Mucosa of gallbladder (tissue), 1 donor: Measurements from ENCODE around the gene EPC1. TPM values are rescaled to one million over a fixed set of nuclear protein-coding genes. Genes with fewer than 3 reads are reported as not detected.
A peak's percentile ranks its signal among the peaks of the same experiment; 100 is the strongest.
"Not testable (repeated sequence)": the region's sequence is repeated elsewhere in the genome, so short reads cannot be mapped to it uniquely, and the experiment has no call there.

Source experiments
- DNase-seq: peaks from one replicate; pipeline ENCODE4 v3.0.0-alpha.2; 2020; ENCODE audit warnings: low spot score
- total RNA-seq: library from RNA; stranded (reverse); gene quantifications from one replicate; pipeline ENCODE4 v1.2.1, GENCODE V29; 2021
- donor health status: DM: no; HTN: no; CAD: no.

Gene EPC1
- total RNA-seq: 39.2 TPM

DNA sequence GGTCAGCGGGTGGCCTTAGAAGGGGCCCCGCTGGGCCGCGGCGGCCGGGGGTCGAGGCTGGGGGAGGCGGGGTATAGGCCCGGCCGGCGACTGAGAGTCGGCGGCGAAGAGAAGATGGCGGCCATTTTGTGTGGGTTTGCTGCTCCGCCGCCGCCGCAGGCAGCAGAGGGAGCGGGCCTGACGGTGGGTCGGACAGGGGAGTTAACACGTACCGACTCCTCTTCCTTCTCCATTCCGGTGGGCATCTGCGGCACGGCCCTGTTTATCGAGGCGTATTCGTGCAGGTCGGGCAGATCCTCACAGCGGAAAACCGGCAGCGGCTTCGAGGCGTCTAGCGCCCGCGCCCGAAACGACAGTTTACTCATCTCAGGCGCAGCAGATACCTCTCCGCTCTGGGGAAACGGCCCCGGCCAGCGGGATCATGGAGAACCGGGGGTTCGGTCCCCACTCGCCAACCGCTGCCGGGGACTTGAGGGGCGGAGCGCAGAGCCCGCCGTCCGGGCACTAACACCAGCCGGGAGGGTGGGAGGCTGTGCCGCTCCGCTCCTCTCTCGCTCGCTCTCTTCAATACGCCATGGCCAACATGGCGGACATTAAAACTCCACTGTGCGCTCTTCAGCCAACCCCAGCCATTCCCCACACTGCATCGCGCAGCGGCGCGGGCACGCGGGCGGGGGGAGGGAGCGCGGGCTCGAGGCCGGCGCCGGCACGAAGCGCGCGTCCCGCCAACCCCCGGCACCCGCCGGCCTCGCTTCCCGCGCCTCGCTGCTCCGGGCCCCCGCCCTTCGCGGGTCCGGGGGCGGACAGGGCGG, at the start of gene EPC1:
EPC1 (minus strand) TSS at position 608 of the 812 bp plus-strand sequence; CDS start at position 365, 243 bp downstream.
- peak; percentile 87 for DNase-seq

GRCh38 chr10:32393911-32394310, 47.0 kb upstream of the EPC1 start:
- no peak for DNase-seq

GRCh38 chr10:32392284-32392683, 45.3 kb upstream of the EPC1 start:
- not testable (repeated sequence) for DNase-seq

DNA sequence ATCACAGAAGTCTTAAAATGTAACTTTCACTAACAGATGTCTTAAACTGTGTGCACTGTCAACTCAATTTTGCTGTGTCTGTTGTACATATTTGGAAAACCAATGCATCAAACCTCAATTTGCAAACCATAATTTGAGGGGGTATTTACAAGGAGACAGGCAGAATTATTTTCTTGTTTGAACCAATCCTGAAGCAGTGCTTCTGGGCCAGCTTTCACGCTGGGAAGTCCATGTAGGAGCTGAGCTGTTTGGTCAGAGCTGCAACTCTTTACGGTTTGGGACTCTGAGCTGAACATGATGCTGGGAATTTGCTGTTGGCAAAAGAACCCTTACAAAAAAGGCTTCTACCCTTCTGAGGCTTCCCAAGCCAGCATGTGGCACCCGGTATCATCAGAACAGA, 43.2 kb upstream of the EPC1 start:
- no peak for DNase-seq

DNA sequence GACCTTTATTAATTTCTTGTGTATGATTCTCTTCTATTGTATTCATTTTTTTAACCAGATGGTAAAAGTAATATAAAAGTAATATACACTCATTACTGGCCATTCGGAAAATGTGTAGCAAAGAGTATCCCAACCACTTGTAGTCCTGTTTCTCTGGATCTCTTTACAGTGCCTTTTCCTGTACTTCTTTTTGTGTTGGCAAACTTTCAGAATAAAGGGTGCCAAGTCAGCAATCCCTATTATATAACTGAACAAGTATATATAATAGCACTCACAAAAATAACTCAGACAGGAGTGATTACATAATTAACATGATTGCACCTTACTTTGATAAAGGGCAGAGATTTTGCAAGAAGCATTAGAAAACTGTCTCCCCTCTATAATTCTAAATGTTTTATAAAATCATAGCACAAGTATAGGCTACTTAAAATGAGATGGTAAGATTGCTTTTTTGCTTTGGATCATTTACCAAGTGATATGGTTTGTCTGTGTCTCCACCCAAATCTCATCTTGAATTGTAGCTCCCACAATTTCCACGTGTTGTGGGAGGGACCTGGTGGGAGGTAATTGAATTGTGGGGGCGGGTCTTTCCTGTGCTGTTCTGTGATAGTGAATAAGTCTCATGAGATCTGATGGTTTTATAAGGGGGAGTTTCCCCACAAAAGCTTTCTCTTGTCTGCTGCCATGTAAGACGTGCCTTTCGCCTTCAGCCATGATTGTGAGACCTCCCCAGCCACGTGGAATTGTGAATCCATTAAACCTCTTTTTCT, 41.5 kb upstream of the EPC1 start:
- DNase-seq: no peak

- DNase-seq: no peak
Measured at GRCh38 chr10:32386623-32387260, 39.8 kb upstream of the EPC1 start.

- DNase-seq: no peak
Measured at GRCh38 chr10:32384171-32384570, 37.2 kb upstream of the EPC1 start.

DNA sequence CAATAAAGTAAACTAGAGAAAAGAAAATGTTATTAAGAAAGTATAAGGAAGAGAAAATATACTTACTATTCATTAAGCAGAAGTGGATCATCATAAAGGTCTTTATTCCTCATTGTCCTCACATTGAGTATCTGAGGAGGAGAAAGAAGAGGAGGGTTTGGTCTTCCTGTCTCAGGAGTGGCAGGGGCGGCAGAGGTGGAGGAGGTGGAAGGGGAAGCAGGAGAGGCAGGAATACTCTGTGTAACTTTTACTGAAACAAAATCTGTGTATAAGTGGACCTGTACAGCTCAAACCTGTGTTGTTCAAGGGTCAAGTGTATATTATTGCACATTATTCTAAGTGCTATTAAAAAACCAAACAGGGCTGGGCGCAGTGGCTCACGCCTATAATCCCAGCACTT, 34.2 kb upstream of the EPC1 start:
- DNase-seq: no peak

DNA sequence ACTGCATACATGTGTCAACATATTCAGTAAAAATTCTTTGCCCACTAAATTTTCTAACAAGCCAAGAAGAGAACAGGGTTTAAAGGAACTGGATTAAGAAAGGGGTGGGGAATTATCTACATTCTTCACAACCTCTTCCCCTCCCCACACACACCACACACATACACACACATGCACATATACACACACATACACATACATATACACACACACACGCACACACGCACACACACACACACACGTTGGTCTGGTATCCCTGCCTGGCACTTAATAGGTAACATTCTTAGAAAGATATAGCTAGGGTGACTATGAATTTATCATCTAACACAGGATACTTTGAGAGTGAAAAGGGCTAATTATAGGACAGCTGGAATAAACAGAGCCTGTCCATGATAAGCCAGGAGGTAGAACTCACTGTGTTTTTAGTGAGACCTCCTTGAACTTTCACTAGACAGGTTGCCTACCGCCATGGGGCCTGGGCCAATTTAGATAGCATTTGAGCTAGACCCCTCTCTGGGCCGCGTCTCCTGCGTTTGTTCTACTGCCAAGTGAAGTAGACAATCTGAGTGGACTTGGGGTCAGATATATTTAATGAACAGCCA, 33.1 kb upstream of the EPC1 start:
- DNase-seq: no peak

DNA sequence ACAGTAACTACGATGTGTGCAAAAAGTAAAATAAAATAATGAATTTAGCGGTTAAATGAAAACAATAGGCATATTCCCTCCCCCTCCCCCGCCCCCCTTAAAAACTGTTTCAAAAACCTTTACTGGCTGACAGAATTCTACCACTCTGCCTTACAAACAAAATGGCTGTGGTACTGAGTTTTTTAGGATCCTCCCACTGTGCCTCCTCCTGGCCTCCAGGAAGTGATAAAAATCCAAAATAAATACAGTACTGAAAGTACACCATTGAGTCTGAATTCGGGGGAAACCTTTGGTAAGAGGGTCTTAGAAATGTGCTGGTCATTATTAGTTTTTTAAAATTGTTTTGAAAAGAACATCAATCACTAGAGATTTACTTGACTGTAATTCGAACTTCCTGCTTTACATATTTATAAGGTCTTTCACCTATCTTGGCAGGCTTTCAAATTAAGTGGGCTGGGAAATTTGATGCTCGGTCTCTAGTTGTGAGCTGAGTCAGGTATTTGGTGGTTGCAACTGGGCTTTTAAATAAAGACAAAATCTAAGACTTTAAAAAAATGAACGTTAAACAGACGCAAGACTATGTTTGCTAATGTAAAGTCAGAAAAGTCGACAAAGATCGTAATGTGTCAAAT, 32.5 kb upstream of the EPC1 start:
- DNase-seq: no peak

DNA sequence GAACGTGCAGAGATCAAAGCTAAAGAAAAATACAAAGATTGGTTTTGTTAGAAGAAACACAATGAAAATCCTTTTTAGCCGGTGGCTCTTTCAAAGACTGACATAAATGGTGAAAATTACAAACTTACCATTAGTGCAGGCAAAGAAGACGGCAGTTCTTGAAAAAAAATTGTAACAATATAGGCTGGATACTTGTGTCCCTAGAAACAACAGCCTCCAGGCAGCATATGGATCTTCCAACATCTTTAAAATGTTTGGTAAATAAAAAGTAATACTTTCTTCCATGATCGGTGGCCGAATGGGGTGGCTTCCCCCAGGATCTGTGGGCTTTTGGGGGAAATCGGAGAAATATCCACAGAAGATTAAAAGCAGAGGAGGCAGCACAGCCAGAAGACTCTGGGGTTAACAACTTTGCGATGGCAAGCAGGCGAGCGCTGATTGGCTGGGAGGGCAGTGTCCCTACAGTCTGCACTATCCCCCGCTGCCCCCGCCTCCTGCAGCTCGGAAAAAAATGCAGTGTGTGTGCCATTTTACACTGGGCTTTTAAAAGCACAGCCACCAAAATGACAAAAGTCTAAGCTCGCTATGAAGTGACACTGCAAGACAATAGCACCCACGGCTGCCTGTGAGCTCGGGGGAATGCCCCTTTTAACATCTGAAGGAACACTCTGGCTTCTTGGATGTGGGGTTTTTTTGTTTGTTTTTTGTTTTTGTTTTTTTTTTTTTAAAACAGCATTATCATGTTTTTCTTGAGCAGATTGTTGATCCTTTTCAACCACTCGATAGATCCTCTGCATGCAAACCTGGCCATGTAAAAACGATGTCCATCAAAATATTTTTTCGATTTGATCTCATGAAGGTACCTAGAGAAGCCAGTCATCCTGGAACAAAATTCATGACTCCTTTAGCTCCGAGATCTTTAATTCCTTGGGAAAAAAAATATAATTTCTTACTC, 31.7 kb upstream of the EPC1 start:
- peak; percentile 95 for DNase-seq

DNA sequence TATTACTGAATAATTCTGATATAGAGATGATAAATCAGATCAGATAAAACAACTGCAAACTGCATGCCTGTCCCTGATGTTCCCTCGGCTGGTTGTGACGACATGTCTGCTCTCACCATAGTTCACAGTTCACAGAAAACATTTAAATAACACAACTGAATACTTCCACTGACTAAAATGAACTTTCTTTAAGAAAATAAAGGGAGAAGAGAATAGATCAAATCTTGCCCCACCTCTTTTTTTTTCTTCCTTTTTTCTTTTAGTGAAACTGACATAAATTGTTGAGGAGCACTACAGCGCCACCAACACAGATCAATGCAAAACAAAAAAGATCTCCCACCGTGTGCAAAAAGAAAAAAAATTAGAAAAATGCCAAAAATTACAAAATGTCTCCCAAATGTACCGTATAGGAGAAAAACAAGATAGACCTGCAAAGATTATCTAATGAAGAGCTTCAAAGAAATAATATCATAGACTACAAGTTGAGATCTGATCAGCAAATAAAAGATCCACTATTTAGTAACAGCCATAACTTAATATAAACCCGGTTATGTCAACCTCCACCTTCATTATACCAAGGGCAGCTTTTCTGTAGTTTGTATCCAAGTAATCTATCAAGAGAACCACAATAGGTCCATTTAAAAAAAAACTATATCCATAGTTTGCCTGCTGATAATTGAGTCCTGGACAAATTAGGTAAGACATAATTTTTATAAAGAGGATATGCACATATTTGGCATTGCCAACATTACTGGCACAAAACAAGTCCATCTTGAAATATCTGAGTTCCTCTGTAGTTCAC, 30.7 kb upstream of the EPC1 start:
- peak; percentile 45 for DNase-seq

- no peak for DNase-seq
Measured at GRCh38 chr10:32376771-32377170, 29.8 kb upstream of the EPC1 start.

GRCh38 chr10:32376097-32376496, 29.1 kb upstream of the EPC1 start:
- no peak for DNase-seq

GRCh38 chr10:32375631-32376030, 28.7 kb upstream of the EPC1 start:
- DNase-seq: no peak

DNA sequence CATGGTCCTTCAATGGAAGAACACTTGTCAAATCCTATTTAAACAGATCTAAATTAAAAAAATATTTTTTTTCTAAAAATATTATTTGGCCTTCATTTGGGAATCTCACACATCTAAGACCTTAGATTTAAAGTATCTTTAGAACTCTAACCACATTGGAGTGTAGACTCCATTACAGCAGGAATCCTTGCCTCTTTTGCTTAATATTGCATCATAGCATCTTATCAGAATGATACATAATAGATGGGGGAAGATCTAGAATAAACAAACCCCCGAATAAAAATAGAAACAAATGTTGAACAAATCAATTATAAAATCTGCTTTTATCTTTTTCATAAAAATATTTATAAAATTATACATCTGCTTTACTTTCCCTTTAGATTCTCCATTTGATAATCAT, 27.6 kb upstream of the EPC1 start:
- no peak for DNase-seq

DNA sequence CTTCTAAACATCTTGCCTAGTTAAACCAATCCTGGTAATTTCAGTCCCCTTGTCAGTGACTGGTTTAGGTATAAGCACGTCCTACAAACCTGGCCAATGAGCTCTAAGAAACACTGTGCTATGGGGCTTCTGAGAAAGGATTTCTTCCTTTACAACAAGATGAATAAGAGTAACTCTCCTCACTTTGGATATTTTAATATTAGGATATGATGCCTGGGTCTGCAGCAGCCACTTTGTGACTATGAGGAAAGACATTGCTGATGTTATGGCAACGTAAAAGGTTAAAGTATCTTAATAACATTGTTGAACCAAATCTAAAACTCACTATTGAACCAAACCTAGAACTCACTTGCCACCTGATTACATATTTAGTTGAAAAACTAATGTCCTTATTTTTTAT, 26.5 kb upstream of the EPC1 start:
- no peak for DNase-seq

DNA sequence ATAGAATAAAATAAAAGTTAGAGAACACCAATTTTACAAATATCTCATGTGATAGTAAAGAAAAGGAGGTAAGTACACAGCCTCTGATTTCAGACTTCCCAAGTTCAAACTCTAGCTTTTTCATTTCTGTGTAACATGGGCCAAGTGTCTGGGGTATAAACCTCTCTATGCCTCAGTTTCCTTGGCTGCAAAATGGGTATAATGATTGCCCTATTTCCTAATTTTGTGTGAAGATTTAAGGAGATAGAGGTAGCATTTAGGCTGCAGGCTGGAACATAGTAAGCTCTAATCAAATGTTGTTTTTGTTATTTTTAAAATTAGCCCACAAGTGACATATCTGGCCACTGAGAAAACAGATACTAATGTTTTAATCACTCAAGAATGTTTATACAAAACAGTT, 26.1 kb upstream of the EPC1 start:
- no peak for DNase-seq

DNA sequence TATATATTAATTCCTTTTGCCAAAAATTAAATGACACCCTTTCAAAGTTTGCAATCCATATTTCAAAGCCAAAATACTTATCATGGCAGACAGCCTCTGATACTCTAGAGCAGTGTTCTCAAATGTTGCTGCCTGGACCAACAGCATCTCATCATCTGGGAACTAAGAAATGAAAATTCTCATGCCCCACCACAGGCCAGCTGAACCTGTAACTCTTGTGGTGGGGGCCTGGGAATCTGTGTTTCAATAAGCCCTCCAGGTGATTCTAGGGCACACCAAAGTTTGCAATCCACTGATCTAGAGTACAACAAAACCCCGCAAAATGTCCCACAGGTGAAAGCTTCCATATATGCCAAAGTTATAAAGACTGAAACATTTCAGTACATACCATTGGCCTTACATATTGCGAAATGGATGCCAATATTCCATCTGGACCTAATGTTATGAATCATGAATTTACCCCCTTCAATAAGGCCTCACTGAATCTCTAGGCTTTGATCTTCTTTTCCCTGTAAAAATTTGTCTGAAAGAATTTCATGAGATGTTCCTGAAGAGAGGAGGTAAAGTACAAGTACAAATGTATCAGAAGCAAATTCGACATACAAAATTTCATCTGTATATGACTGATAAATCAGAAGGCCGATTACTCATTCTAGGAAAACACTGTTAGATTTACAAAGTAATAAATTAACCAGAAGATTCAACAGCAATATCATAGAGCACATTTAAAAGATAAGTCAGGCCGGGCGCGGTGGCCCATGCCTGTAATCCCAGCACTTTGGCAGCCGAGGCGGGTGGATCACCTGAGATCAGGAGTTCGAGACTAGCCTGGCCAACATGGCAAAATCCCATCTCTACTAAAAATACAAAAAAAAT, 25.3 kb upstream of the EPC1 start:
- DNase-seq: peak; percentile 38
